ENCODE measurements around the gene GCNA. TPM values are rescaled to one million over a fixed set of nuclear protein-coding genes. Genes with fewer than 3 reads are reported as not detected.
A peak's percentile ranks its signal among the peaks of the same experiment; 100 is the strongest.

The GCNA gene
- total and polyA plus RNA-seq, 2 of the 13 experiments (the other 11 are each of a cell fraction or from before 2014, with no cell fraction given), result 0.38 to 0.66 TPM

GRCh38 chrX:71532753-71533425 lies 45.3 kb upstream of the GCNA start, which contains the start of gene OGT (continued):
- TF ChIP-seq KIAA2018 (CRISPR knock-in tag; IDR thresholded peaks at IDR 0.05; ENCODE audit: borderline replicate concordance) (no peak), KLF9 (CRISPR knock-in tag; IDR thresholded peaks at IDR 0.05; ENCODE audit: low read depth) (no peak), ZBTB25 (CRISPR knock-in tag; IDR thresholded peaks at IDR 0.05) (no peak), ZNF460 (CRISPR knock-in tag; IDR thresholded peaks at IDR 0.05; ENCODE audit: borderline replicate concordance) (no peak), ZNF230 (CRISPR knock-in tag; IDR thresholded peaks at IDR 0.05) (no peak), MED1 (CRISPR knock-in tag; IDR thresholded peaks at IDR 0.05) (peak; percentile 76), DPF2 (CRISPR knock-in tag; IDR thresholded peaks at IDR 0.05; ENCODE audit: borderline replicate concordance, low read depth) (no peak), ZNF598 (CRISPR knock-in tag; IDR thresholded peaks at IDR 0.05; ENCODE audit: borderline replicate concordance) (no peak), ZNF253 (CRISPR knock-in tag; IDR thresholded peaks at IDR 0.05; ENCODE audit: borderline replicate concordance) (no peak), ZNF574 (CRISPR knock-in tag; IDR thresholded peaks at IDR 0.05) (peak; percentile 88)
- TF ChIP-seq, protein P1, sequence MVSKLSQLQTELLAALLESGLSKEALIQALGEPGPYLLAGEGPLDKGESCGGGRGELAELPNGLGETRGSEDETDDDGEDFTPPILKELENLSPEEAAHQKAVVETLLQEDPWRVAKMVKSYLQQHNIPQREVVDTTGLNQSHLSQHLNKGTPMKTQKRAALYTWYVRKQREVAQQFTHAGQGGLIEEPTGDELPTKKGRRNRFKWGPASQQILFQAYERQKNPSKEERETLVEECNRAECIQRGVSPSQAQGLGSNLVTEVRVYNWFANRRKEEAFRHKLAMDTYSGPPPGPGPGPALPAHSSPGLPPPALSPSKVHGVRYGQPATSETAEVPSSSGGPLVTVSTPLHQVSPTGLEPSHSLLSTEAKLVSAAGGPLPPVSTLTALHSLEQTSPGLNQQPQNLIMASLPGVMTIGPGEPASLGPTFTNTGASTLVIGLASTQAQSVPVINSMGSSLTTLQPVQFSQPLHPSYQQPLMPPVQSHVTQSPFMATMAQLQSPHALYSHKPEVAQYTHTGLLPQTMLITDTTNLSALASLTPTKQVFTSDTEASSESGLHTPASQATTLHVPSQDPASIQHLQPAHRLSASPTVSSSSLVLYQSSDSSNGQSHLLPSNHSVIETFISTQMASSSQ (IDR thresholded peaks at IDR 0.05; ENCODE audit: low read depth), result peak; percentile 30; the same call in 1 of the 2 replicates
- TF ChIP-seq, protein P1 (CRISPR knock-in tag; IDR thresholded peaks at IDR 0.05; ENCODE audit: borderline replicate concordance), result peak; percentile 70; the same call in 1 of the 2 replicates
